ENCODE data around the gene PLEK.

DNA sequence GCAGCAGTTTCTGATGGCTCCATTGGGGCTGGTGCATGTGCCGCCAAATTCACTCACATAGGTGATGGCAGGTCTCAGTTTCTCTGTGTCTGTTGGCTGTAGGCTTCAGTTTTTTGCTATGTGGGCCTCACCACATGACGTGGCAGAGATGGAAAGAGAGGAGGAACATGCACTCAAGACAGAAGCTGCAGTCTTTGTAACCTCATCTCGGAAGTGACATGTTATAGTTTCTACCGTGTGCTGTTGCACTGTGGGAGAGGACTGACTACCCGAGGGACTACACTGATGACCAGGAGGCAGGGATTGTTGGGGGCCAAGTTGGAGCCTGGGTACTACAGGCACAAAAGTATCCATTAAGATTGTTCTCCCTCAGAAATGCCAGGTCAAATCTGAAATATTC lies 36.2 kb upstream of the PLEK start:
- TF ChIP-seq, protein P1, sequence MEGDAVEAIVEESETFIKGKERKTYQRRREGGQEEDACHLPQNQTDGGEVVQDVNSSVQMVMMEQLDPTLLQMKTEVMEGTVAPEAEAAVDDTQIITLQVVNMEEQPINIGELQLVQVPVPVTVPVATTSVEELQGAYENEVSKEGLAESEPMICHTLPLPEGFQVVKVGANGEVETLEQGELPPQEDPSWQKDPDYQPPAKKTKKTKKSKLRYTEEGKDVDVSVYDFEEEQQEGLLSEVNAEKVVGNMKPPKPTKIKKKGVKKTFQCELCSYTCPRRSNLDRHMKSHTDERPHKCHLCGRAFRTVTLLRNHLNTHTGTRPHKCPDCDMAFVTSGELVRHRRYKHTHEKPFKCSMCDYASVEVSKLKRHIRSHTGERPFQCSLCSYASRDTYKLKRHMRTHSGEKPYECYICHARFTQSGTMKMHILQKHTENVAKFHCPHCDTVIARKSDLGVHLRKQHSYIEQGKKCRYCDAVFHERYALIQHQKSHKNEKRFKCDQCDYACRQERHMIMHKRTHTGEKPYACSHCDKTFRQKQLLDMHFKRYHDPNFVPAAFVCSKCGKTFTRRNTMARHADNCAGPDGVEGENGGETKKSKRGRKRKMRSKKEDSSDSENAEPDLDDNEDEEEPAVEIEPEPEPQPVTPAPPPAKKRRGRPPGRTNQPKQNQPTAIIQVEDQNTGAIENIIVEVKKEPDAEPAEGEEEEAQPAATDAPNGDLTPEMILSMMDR (IDR thresholded peaks at IDR 0.05) = no peak
- TF ChIP-seq POLR2A (IDR thresholded peaks at IDR 0.05) (no peak), POLR2AphosphoS5 (IDR thresholded peaks at IDR 0.05) (no peak)

Measured in transverse colon (tissue), 4 donors.